MCF 10A (cell line): ENCODE results near the gene SLC46A2. TPM values are rescaled to one million over a fixed set of nuclear protein-coding genes. Genes with fewer than 3 reads are reported as not detected.

ENCODE experiments used
- BruUV-seq: library from RNA; stranded (reverse); fragments of 400-500 nt; replicated peaks from 2 replicates; lab custom pipeline; 2021; lab: Mats Ljungman, UMichigan
- CTCF ChIA-PET: fragments of 300-600 bp; sonication (Branson Sonifier 250); formaldehyde crosslinking; extraction: SDS; loops from one replicate; lab custom pipeline; 2021; ENCODE audit warnings: antibody characterized with exemption, inconsistent platforms; lab: Yijun Ruan, JAX
- POLR2A ChIA-PET: fragments of 300-600, 350-650 bp; sonication (Branson Sonifier 250); formaldehyde crosslinking; extraction: SDS; loops from one replicate; lab custom pipeline; 2020; ENCODE audit warnings: antibody characterized with exemption, inconsistent platforms; lab: Yijun Ruan, JAX
- DNase-seq: peaks from one replicate; pipeline ENCODE4 v3.0.0-alpha.2; 2018; ENCODE audit not compliant: unreplicated experiment
- H3K27ac Mint-ChIP-seq: one replicate; pipeline ENCODE4 v1.8.0; 2022; ENCODE audit warnings: mild to moderate bottlenecking, low read depth, mixed read lengths; ENCODE audit not compliant: unreplicated experiment
- H3K27me3 Mint-ChIP-seq: one replicate; pipeline ENCODE4 v1.8.0; 2022; ENCODE audit warnings: mixed read lengths; ENCODE audit not compliant: insufficient read depth, unreplicated experiment
- H3K36me3 Mint-ChIP-seq: one replicate; pipeline ENCODE4 v1.8.0; 2022; ENCODE audit warnings: mild to moderate bottlenecking, moderate library complexity, mixed read lengths; ENCODE audit not compliant: insufficient read depth, unreplicated experiment
- H3K4me1 Mint-ChIP-seq: one replicate; pipeline ENCODE4 v1.8.0; 2022; ENCODE audit warnings: mixed read lengths; ENCODE audit not compliant: insufficient read depth, unreplicated experiment
- H3K4me3 Mint-ChIP-seq: one replicate; pipeline ENCODE4 v1.8.0; 2022; ENCODE audit warnings: mild to moderate bottlenecking, moderate library complexity, mixed read lengths; ENCODE audit not compliant: unreplicated experiment
- H3K9me3 Mint-ChIP-seq: one replicate; pipeline ENCODE4 v1.8.0; 2022; ENCODE audit warnings: mixed read lengths; ENCODE audit not compliant: unreplicated experiment
- CTCF ChIP-seq: fragments of 200-600 bp; IDR thresholded peaks from one replicate; pipeline ENCODE4 v1.8.0; 2022; ENCODE audit warnings: antibody characterized with exemption, mild to moderate bottlenecking; ENCODE audit not compliant: unreplicated experiment
- intact Hi-C: fragments of 100-400 bp; cut with micrococcal nuclease; formaldehyde crosslinking; loops from 2 replicates; pipeline ENCODE4 v1.14.1; 2022
- total RNA-seq: library from RNA; stranded (reverse); gene quantifications from 2 replicates; pipeline ENCODE4 v1.2.3, GENCODE V29; 2022

The SLC46A2 gene
- total RNA-seq, 1 experiment from 2014 or later, result not detected

DNA sequence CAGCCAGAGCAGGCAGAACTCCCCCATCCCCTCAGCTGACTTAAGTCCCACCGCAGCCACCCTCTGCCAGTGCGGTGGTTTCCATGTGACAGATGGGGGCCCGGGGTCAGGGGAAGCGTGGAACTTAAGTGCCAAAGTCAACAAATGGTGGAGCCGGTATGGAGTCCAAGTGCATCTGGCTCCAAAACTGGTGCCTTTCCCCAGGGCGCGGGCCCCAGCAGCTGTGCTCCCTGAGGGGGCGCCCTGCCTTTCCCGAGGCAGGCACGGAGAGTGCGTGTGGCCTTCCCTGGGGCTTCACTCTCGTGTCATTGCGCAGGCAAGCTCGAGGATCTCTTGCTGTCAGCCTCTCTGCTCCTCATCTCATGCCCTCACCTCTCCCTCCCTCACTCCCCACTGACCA is 33.8 kb downstream of the SLC46A2 start:
- Mint-ChIP-seq H3K36me3 (peaks cover 6% of the 10 kb centered on the region), H3K4me1 (peaks cover 7% of the 10 kb centered on the region), H3K27me3 (no peaks in the 10 kb centered on the region), H3K27ac (no peak overlapping the region), H3K4me3 (no peak overlapping the region), H3K9me3 (no peaks in the 10 kb centered on the region)
- ChIA-PET POLR2A (no interaction called here), CTCF (interaction anchor here (0.6 to 1.4 kb wide), 3 partner anchors 46 to 499 kb away, joined by 3 to 5 read pairs (median 4); no protein-coding TSS in a partner anchor)
- no peak for DNase-seq
- BruUV-seq, result no TSS peak
- TF ChIP-seq CTCF, result no peak
- intact Hi-C loops, result no loop called here

- Mint-ChIP-seq H3K36me3 (peaks cover 12% of the 10 kb centered on the region), H3K9me3 (no peaks in the 10 kb centered on the region), H3K27ac (no peak overlapping the region), H3K27me3 (no peaks in the 10 kb centered on the region), H3K4me1 (peaks cover 7% of the 10 kb centered on the region), H3K4me3 (no peak overlapping the region)
- ChIA-PET CTCF (interaction anchor here (0.6 to 1.6 kb wide), 5 partner anchors 11 to 84 kb away, joined by 3 to 8 read pairs (median 3); no protein-coding TSS in a partner anchor), POLR2A (no interaction called here)
- intact Hi-C loops, result no loop called here
- no TSS peak for BruUV-seq
- no peak for TF ChIP-seq CTCF
- no peak for DNase-seq
Observed at GRCh38 chr9:112856200-112856599, 34.5 kb downstream of the SLC46A2 start.

DNA sequence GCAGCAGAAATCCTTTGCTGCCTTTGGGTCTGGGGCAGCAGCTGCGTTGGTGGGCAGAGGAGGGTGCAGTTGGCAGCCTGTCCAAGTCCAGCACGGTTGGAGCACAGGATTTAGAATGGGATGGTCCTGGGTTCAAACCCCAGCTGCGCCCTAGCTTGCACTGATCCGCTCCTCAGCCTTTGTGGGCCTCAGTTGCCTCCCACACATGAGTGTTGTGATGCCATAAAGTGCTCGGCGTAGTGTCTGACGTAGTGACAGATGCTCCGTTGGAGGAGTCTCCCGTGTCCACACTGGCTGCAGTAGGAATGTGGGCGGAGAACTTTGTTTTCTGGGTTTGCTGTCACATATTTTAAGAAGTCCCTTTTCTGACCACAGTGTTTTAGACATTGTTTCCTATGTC is 36.0 kb downstream of the SLC46A2 start:
- no TSS peak for BruUV-seq
- CTCF ChIA-PET, result interaction anchor here (0.6 to 1.6 kb wide), 5 partner anchors 9 to 488 kb away, joined by 3 to 8 read pairs (median 3); no protein-coding TSS in a partner anchor

More for the DNA sequence above, 36.0 kb downstream of the SLC46A2 start:
- POLR2A ChIA-PET, result interaction anchor here (0.7 kb wide), 1 partner anchor 1318 kb away, joined by 3 read pairs; no protein-coding TSS in a partner anchor
- Mint-ChIP-seq H3K36me3 (peaks cover 12% of the 10 kb centered on the region), H3K4me3 (no peak overlapping the region), H3K27ac (no peak overlapping the region), H3K4me1 (no peaks in the 10 kb centered on the region), H3K9me3 (no peaks in the 10 kb centered on the region), H3K27me3 (no peaks in the 10 kb centered on the region)
- TF ChIP-seq CTCF, result no peak
- DNase-seq, result no peak
- intact Hi-C loops, result no loop called here
